GM21360 (cell line): Measurements from ENCODE around the gene TTC9.
A peak's percentile ranks its signal among the peaks of the same experiment; 100 is the strongest.
"Not testable (repeated sequence)": the region's sequence is repeated elsewhere in the genome, so short reads cannot be mapped to it uniquely, and the experiment has no call there.

Source experiments
- ATAC-seq: cut with Tn5 transposase; IDR thresholded peaks from one replicate; pipeline ENCODE4 v1.9.1; 2021; ENCODE audit warnings: mild to moderate bottlenecking, moderate library complexity; ENCODE audit not compliant: unreplicated experiment

Gene TTC9

DNA sequence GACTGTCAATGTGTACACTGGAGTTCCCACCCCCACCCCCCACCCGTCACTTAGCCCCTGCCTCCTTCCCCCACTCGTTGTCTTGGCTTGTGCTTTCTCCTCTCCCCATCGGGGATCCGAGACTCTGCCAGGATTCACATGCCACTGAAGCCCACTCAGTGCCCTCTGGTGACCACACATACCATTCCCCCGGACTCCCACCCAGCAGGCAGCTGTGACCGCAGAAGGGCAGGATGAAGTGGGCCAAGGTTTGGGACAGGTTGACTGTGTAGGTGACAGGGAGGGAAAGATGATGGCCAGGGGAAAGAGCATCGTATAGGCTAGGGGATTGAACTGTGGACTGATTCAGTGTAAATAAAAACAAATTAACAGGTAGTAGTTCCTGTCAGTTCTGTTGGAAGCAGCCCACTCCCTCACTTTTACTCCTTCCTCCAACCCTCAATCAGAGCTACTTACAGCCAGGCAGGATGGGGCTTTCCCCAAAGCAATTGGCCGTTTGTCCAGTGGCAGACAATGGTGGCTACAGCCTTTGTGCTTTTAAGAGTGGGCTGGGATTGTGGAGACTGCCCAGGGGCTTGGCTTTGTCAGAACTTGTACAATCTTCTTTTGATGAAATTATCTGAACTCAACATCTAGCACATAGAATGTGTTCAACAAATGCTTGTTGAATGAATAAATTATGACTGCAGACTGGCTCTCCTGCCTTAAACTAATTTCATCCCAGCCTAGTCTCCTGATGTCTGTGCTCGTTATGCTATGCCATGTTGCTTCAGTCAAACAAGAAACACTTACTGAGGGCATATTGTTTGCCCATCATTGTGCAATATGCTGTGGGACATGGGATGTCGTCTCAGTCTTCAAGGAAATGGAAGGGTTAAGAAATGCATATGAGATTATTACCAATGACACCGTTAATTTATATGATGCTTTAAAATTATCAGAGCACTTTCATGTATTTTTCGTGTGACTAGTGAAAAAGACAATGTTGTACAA lies 30.2 kb downstream of the TTC9 start:
- no peak for ATAC-seq

DNA sequence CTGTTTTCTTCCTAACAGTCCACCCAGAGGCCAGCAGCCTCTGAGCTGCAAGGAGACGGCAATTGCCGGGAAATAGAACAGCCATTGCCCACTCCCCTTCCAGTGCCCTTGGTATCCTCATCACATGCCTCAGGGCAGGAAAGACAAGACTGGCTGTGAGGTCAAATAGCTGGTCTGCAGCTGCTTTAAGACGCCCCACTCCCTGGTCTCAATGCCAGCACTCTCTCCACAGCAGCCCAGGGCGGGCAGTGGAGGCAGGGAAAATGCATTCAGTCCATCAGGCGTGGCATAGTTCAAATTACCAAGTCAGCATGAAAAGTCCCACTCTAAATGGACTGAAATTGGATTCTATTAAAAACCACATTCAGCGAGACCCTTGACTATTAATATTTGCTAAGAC lies 35.6 kb downstream of the TTC9 start:
- ATAC-seq: no peak

DNA sequence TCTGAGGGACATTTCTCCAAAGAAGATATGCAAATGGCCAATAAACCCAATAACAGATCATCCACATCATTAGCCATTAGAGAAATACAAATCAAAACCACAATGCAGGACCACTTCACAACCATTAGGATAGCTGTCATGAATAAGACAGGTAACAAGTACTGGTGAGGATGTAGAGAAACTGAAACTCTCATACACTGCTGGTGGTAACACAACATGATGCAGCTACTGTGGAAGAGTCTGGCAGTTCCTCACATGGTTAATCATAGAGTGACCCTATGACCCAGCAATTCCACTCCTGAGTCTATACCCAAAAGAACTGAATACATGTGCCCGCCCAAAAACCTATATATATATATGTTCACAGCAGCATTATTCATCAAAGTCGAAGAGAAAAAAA lies 39.0 kb downstream of the TTC9 start:
- ATAC-seq: no peak

GRCh38 chr14:70683983-70684382 lies 42.3 kb downstream of the TTC9 start:
- ATAC-seq: no peak

- no peak for ATAC-seq
Measured at GRCh38 chr14:70685474-70686197, 43.9 kb downstream of the TTC9 start.

DNA sequence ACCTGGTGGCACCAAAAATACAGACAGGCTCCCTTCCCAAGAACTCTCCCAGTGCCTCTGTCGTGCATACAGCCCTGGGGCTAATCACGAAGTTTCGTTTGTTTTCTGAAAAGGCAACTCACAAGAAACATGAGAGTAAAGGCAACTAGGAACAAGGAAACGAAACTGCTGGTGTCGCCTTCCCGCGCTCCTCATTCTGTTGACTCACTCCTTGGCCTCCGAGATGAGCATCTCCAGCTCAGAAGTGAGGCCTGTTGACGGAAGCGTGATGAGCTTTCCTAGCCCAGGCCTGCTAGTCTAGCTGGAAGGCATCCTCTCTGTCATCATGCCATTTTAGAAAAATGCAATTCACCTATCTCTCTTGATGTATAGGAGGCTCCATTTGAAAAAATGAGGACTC lies 50.5 kb downstream of the TTC9 start:
- ATAC-seq: no peak

GRCh38 chr14:70696026-70696425 lies 54.3 kb downstream of the TTC9 start:
- ATAC-seq: no peak

- no peak for ATAC-seq
Measured at GRCh38 chr14:70697701-70698100, 56.0 kb downstream of the TTC9 start.

- ATAC-seq: no peak
Measured at GRCh38 chr14:70698288-70698687, 56.6 kb downstream of the TTC9 start.

DNA sequence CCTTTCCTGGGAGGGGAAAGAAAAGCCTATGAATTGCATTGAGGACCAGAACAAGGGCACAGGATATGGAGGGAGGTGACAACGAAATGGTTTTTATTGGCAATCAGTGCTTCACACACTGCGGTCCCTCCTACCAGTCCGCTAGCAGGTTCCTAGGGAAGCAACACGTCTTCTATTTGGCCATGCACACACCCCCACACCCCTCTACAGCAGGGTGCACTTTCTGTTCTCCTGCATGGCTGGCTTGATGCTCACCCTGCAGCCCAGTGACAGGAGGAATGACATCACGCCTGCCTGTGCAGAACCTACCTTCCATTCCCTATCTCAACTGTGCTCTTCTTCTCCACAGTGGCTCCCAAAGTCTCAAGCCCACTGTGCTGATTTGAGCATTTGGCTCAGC lies 57.9 kb downstream of the TTC9 start:
- no peak for ATAC-seq

GRCh38 chr14:70700955-70701585 lies 59.4 kb downstream of the TTC9 start:
- no peak for ATAC-seq

GRCh38 chr14:70701610-70702009 lies 59.9 kb downstream of the TTC9 start:
- ATAC-seq: no peak

DNA sequence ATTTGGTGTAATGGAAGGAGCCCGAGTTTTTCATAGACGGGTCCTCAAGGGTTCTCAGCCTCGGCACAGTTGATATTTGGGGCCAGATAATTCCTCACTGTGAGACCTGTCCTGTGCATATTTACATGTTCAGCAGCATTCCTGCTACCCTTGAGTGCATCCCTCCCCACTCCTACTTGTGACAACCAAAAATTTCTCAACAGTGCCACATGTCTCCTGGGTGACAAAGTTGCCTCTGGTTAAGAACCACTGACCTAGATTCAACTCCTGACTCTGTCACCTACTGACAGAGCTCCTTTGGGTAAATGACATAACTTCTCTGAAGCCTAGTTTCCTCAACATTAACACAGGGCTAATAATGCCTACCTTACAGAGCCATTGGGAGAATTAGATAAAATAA lies 60.4 kb downstream of the TTC9 start:
- no peak for ATAC-seq

DNA sequence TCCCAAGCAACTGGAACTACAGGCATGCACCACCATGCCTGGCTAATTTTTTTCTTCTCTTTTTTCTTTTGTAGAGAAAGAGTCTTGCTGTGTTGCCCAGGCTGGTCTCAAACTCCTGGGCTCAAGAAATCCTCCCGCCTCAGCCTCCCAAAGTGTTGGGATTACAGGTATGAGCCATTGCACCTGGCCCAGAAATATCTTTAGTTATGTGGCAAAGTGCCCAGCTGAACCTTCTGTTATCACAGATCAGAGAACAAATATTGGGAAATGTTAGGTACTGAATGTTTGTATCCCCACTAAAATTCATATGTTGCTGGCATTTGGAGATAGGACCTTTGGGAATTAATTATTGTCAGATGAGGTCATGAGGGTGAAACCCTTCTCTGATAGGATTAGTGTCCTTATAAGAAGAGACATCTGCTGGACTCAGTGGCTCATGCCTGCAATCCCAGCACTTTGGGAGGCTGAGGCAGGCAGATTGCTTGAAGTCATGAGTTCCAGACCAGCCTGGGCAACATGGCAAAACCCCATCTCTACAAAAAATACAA lies 62.0 kb downstream of the TTC9 start:
- not testable (repeated sequence) for ATAC-seq

DNA sequence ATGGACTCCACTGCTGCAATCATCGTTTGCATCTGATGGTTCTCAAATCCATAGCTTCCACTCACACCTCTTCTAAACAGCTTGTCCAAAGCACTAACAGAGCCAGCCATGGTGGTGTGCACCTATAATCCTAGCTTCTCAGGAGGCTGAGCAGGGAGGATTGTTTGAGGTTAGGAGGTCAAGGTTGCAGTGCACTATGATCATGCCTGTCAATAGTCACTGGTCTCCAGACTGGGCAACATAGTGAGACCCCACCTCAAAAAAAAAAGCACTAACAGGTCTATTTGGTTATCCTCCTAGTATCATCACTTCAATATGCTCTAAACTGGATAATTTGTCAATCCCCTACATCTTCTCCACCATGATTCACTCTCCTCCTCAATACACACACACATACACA lies 63.2 kb downstream of the TTC9 start:
- no peak for ATAC-seq

DNA sequence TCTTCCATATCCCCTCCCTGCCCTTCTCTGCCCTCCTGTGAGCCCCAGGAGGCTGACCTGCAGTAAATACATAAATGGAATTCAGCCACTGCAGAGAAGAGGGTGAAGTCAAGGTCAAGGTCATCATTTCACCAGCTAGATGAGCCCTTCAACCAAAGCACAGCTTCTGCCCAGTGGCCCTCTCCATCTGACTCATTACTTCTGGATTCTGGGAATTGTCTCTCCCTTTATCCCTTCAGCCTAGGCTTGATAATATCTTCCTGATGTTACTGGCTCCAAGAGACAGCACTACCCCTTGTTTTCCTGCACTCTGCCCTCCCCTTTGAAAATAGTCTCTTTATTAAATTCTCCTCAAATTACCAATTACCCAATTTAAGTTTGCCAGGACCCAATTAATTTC lies 64.5 kb downstream of the TTC9 start:
- ATAC-seq: no peak

- ATAC-seq: peak; percentile 65
Measured at GRCh38 chr14:70707138-70708038, 65.7 kb downstream of the TTC9 start.

- no peak for ATAC-seq
Measured at GRCh38 chr14:70708717-70709570, 67.2 kb downstream of the TTC9 start.

GRCh38 chr14:70709726-70710382 lies 68.1 kb downstream of the TTC9 start:
- ATAC-seq: no peak
